Gastrocnemius medialis (tissue), 4 donors: Measurements from ENCODE around the gene MEGF11.

Source experiments
- CTCF ChIP-seq, 5 experiments: fragments of 450-650 bp in 3 of 5; fragments of 200-600 bp in 2 of 5; sonication (generic) in 2 of 5; IDR thresholded peaks in 4 of 5; conservative IDR thresholded peaks in 1 of 5; 1 replicate in 4 of 5; 2 replicates in 1 of 5; pipeline ENCODE4 v1.5.1; 2016 to 2019; ENCODE audit warnings: antibody characterized with exemption in 5 of 5, mild to moderate bottlenecking in 3 of 5, moderate library complexity in 3 of 5
- POLR2A ChIP-seq, 2 donors: fragments of 450-650 bp; IDR thresholded peaks; one replicate each; pipeline ENCODE4 v1.6.1; 2017; ENCODE audit warnings: antibody characterized with exemption in 2 of 2, mild to moderate bottlenecking in 2 of 2, moderate library complexity in 2 of 2

- TF ChIP-seq CTCF (IDR thresholded peaks at IDR 0.05 in 4 of 5, conservative IDR thresholded peaks at IDR 0.05 in 1 of 5) (no peak), POLR2A (IDR thresholded peaks at IDR 0.05) (no peak)
Observed at GRCh38 chr15:66038387-66039116, 215.0 kb downstream of the MEGF11 start.
